ENCODE measurements around the gene IL17RE. TPM values are rescaled to one million over a fixed set of nuclear protein-coding genes. Genes with fewer than 3 reads are reported as not detected.

Gene IL17RE
- total RNA-seq, 1 experiment from 2014 or later: 2.3 TPM

- Histone ChIP-seq H3K9me3 (ENCODE audit: low read depth, low read length, poor library complexity, severe bottlenecking) (no peaks in the 10 kb centered on the region), H3K27ac (ENCODE audit: low read depth, low read length, poor library complexity, severe bottlenecking) (no peak overlapping the region), H3K4me1 (ENCODE audit: insufficient read depth, low read length, poor library complexity, severe bottlenecking) (peaks cover 9% of the 10 kb centered on the region), H3K27me3 (replicated peaks; ENCODE audit: insufficient read depth, low read depth, low read length, poor library complexity) (no peaks in the 10 kb centered on the region), H3K4me3 (ENCODE audit: low read depth, low read length, poor library complexity, severe bottlenecking) (no peak overlapping the region), H3K36me3 (ENCODE audit: insufficient read depth, low read length, poor library complexity, severe bottlenecking) (no peaks in the 10 kb centered on the region)
- no peak for DNase-seq (ENCODE audit: low spot score)
- intact Hi-C loops (cut with micrococcal nuclease; ENCODE audit: unreplicated experiment): no loop called here
- TF ChIP-seq EZH2 (IDR thresholded peaks at IDR 0.05; ENCODE audit: borderline replicate concordance, low read depth, low read length, poor library complexity, severe bottlenecking): no peak
- TF ChIP-seq CTCF (conservative IDR thresholded peaks at IDR 0.05; ENCODE audit: low read depth, low read length): no peak
- ChIA-PET CTCF (no interaction called here), POLR2A (ENCODE audit: low non-redundant PET) (no interaction called here)
- no TSS peak for BruUV-seq (replicated peaks)
Measured at GRCh38 chr3:9866639-9867038, 36.0 kb upstream of the IL17RE start.

GRCh38 chr3:9867106-9867505 is 35.5 kb upstream of the IL17RE start:
- DNase-seq (ENCODE audit: low spot score): no peak
- Histone ChIP-seq H3K27ac (ENCODE audit: low read depth, low read length, poor library complexity, severe bottlenecking) (no peak overlapping the region), H3K4me3 (ENCODE audit: low read depth, low read length, poor library complexity, severe bottlenecking) (no peak overlapping the region), H3K27me3 (replicated peaks; ENCODE audit: insufficient read depth, low read depth, low read length, poor library complexity) (no peaks in the 10 kb centered on the region), H3K9me3 (ENCODE audit: low read depth, low read length, poor library complexity, severe bottlenecking) (no peaks in the 10 kb centered on the region), H3K4me1 (ENCODE audit: insufficient read depth, low read length, poor library complexity, severe bottlenecking) (peaks cover 9% of the 10 kb centered on the region), H3K36me3 (ENCODE audit: insufficient read depth, low read length, poor library complexity, severe bottlenecking) (no peaks in the 10 kb centered on the region)
- intact Hi-C loops (cut with micrococcal nuclease; ENCODE audit: unreplicated experiment): no loop called here
- CTCF ChIA-PET: no interaction called here
- TF ChIP-seq CTCF (conservative IDR thresholded peaks at IDR 0.05; ENCODE audit: low read depth, low read length) (no peak), EZH2 (IDR thresholded peaks at IDR 0.05; ENCODE audit: borderline replicate concordance, low read depth, low read length, poor library complexity, severe bottlenecking) (no peak)
- POLR2A ChIA-PET (ENCODE audit: low non-redundant PET): no interaction called here
- no TSS peak for BruUV-seq (replicated peaks)

GRCh38 chr3:9869955-9870354 is 32.7 kb upstream of the IL17RE start:
- POLR2A ChIA-PET (ENCODE audit: low non-redundant PET): no interaction called here
- Histone ChIP-seq H3K9me3 (ENCODE audit: low read depth, low read length, poor library complexity, severe bottlenecking) (no peaks in the 10 kb centered on the region), H3K27me3 (replicated peaks; ENCODE audit: insufficient read depth, low read depth, low read length, poor library complexity) (no peaks in the 10 kb centered on the region), H3K4me3 (ENCODE audit: low read depth, low read length, poor library complexity, severe bottlenecking) (no peak overlapping the region), H3K27ac (ENCODE audit: low read depth, low read length, poor library complexity, severe bottlenecking) (no peak overlapping the region), H3K4me1 (ENCODE audit: insufficient read depth, low read length, poor library complexity, severe bottlenecking) (no peaks in the 10 kb centered on the region), H3K36me3 (ENCODE audit: insufficient read depth, low read length, poor library complexity, severe bottlenecking) (no peaks in the 10 kb centered on the region)
- CTCF ChIA-PET: no interaction called here
- DNase-seq (ENCODE audit: low spot score): no peak
- no TSS peak for BruUV-seq (replicated peaks)
- intact Hi-C loops (cut with micrococcal nuclease; ENCODE audit: unreplicated experiment): no loop called here
- TF ChIP-seq EZH2 (IDR thresholded peaks at IDR 0.05; ENCODE audit: borderline replicate concordance, low read depth, low read length, poor library complexity, severe bottlenecking) (no peak), CTCF (conservative IDR thresholded peaks at IDR 0.05; ENCODE audit: low read depth, low read length) (no peak)
